Rectal smooth muscle tissue (tissue), 1 donor: Measurements from ENCODE around the gene ANAPC7.
"Not testable (repeated sequence)": the region's sequence is repeated elsewhere in the genome, so short reads cannot be mapped to it uniquely, and the experiment has no call there.

Experiments used
- H3K27ac ChIP-seq: one replicate; pipeline ENCODE4 v1.7.0; 2013; ENCODE audit warnings: low read depth, low read length, inconsistent platforms
- H3K27me3 ChIP-seq: one replicate; pipeline ENCODE4 v1.7.0; 2013; ENCODE audit warnings: low read length; ENCODE audit not compliant: control insufficient read depth, insufficient read depth
- H3K36me3 ChIP-seq: one replicate; pipeline ENCODE4 v1.7.0; 2013; ENCODE audit warnings: low read length; ENCODE audit not compliant: control insufficient read depth, insufficient read depth
- H3K4me1 ChIP-seq: one replicate; pipeline ENCODE4 v1.7.0; 2013; ENCODE audit warnings: low read length; ENCODE audit not compliant: control insufficient read depth, insufficient read depth
- H3K4me3 ChIP-seq: one replicate; pipeline ENCODE4 v1.7.0; 2013; ENCODE audit warnings: low read length
- H3K9ac ChIP-seq: one replicate; pipeline ENCODE4 v1.7.0; 2013; ENCODE audit warnings: low read length

ANAPC7 gene, protein sequence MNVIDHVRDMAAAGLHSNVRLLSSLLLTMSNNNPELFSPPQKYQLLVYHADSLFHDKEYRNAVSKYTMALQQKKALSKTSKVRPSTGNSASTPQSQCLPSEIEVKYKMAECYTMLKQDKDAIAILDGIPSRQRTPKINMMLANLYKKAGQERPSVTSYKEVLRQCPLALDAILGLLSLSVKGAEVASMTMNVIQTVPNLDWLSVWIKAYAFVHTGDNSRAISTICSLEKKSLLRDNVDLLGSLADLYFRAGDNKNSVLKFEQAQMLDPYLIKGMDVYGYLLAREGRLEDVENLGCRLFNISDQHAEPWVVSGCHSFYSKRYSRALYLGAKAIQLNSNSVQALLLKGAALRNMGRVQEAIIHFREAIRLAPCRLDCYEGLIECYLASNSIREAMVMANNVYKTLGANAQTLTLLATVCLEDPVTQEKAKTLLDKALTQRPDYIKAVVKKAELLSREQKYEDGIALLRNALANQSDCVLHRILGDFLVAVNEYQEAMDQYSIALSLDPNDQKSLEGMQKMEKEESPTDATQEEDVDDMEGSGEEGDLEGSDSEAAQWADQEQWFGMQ

DNA sequence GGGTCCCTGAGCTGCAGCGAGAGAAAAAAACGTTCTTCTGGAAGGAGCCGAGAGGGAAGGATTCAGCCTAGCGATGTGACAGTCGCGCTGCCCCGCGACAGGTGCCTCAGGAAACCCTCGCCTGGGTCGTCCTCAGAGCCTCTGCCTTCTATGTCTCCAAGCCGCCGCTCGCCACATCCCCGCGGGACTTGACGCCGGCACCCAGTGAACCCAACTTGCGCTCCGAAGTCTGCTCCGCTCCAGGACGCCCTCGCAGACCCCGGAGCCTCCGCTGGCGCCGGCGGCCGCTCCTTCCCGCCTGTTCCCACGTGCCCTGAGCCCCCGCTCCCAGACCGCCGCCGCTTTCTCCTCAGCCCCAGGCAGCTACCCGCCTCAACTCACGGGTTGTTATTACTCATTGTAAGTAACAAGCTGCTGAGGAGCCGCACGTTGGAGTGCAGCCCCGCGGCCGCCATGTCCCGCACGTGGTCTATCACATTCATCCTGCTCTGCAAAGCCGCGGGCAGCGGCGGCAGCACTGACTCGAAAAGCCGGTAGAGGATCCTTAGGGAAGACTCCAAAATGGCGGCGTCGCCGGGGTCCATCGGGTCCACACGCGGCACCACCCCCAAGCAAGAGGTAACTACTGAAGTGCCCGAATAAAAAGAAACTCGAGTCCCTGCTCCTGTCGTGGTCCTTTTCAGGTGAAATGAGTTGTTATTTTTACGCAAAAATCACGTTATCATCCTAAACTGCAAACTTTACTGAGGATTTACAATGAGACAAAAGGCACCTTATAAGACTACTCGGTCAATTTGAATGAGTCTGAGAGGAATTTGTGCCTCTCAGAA, at the start of gene ANAPC7:
Gene ANAPC7, minus strand, starts transcription at position 563 of the 830 bp plus-strand sequence. Its CDS starts 81 bp downstream, at position 482.
- Histone ChIP-seq H3K36me3 (peaks cover 5% of the 10 kb centered on the region), H3K27ac (peak within 1 kb of the TSS; percentile 98), H3K4me1 (no peaks in the 10 kb centered on the region), H3K4me3 (peak within 1 kb of the TSS; percentile 75), H3K27me3 (no peaks in the 10 kb centered on the region), H3K9ac (peak within 1 kb of the TSS; percentile 57)

DNA sequence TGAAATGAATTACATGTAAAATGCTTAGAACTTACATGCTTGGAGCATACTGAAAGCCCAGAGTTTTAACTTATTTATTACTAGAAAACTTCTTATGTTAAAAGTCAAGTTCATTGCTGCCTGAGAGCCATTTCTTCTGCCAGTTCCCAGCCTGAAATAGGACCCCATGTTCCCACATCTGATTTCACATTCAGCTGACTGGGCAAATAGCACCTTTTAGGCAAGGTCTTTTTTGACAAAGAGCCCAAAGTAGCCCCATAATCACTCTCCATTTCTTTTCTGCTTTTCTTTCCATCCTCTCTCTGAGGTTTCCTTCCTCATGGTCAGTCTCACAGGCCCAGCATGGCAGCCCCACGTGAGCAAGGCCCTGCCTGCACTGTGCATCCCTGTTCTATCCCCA, 47.8 kb upstream of the ANAPC7 start:
- no peaks in the 10 kb centered on the region for H3K27me3 ChIP-seq
- no peaks in the 10 kb centered on the region for H3K36me3 ChIP-seq
- H3K9ac ChIP-seq, result no peak overlapping the region
- no peak overlapping the region for H3K4me3 ChIP-seq
- no peak overlapping the region for H3K27ac ChIP-seq
- H3K4me1 ChIP-seq, result peaks cover 3% of the 10 kb centered on the region

DNA sequence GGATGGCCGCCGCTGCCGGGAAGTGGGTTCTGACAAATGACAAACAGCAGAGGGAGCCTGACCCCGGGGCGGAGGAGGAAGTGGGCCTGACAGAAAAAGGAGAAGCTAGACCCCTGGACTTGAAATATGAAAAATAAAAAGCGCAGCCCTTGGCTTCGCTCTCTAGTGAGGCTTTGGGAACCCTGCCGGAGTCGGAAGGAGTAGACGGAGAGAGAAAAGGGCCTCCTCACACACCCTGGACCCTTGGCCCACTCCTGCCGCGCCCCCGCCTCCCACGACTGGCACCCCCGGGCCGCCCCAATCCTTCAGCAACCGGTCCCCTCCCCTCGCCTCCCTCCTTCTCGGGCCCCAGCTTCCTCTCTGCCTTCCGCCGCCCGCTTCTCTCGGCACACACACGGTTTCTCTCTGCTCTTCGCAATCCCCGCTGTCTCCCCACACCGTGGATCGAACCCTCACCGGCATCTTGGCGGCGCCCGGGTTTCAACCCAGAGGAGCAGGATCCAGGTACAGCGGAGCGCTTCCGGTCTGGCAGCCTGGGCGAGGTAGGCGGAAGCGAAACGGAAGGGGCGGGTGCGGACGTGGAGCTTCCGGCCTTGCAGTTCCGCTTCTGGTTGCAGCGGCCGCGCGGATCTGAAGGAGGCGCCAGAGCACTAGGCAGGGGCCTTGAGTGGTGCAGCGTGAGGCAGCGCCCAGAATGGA, 46.4 kb upstream of the ANAPC7 start, which contains the start of gene ARPC3:
Gene ARPC3, minus strand, starts transcription at position 539 of the 699 bp plus-strand sequence. Its CDS starts 77 bp downstream, at position 462.
- peaks cover 3% of the 10 kb centered on the region for H3K4me1 ChIP-seq
- H3K27me3 ChIP-seq, result no peaks in the 10 kb centered on the region
- H3K27ac ChIP-seq, result peak within 1 kb of the TSS; percentile 91
- no peaks in the 10 kb centered on the region for H3K36me3 ChIP-seq
- H3K9ac ChIP-seq, result peak within 1 kb of the TSS; percentile 75
- H3K4me3 ChIP-seq, result peak within 1 kb of the TSS; percentile 86

DNA sequence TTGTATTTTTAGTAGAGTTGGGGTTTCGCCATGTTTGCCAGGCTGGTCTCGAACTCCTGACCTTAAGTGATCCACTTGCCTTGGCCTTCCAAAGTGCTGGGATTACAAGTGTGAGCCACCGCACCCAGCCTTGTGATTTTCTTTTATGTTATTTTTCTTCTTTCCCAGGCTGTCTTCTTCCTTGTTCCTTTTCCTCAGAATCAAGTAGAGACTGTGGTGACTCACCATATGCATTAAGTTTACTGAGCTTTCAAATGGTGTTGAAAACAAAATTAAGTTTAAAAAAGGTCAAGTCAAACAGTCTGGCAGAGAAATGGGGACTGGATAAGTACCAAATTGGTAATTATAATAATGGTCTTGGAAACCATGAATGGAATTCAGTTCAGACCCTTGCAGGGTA, 40.9 kb upstream of the ANAPC7 start:
- H3K36me3 ChIP-seq, result peaks cover 12% of the 10 kb centered on the region
- H3K4me1 ChIP-seq, result peaks cover 3% of the 10 kb centered on the region
- H3K4me3 ChIP-seq, result no peak overlapping the region
- no peaks in the 10 kb centered on the region for H3K27me3 ChIP-seq
- no peak overlapping the region for H3K9ac ChIP-seq
- H3K27ac ChIP-seq, result no peak overlapping the region

DNA sequence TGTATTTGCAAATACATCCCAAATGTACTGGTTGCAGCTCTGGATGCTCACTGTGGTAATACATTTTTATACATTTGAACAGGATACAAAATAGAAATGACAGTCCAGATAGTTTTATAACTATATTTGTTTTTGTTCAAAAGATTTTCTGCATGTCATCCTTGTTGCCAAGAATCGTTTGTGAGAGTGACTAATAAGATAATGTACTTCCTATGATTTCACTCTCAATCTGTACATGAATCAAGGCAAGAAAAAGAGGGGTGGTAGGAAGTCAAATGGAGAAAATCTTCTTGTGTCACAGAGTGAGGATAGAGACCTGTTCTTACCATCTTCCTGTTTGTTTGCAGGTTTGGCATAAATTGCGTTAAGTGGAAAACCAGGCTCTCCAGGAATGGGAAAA, 32.7 kb upstream of the ANAPC7 start:
- no peaks in the 10 kb centered on the region for H3K27me3 ChIP-seq
- H3K9ac ChIP-seq, result no peak overlapping the region
- no peak overlapping the region for H3K27ac ChIP-seq
- H3K4me3 ChIP-seq, result no peak overlapping the region
- peaks cover 11% of the 10 kb centered on the region for H3K36me3 ChIP-seq
- H3K4me1 ChIP-seq, result no peaks in the 10 kb centered on the region

DNA sequence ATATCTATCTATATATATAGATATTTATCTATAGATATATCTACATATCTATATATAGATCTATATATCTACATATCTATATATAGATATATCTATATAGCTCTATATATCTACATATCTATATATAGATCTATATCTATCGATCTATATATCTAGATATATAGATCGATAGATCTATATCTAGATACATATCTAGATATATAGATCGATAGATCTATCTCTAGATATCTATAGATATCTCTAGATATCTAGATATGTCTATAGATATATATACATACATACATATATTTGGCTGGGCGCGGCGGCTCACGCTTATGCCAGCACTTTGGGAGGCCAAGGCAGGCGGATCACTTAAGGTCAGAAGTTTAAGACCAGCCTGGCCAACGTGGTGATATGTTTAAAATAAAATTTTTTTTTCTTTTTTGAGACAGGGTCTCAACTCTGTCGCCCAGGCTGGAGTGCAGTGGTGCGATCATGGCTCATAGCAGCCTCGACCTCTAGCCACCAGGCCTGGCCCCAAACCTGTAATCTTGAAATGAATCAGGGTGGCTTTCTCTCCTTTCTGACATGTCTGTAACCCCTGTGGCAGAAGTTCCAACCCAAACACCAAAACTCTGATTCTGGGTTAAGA, 28.6 kb upstream of the ANAPC7 start:
- Histone ChIP-seq H3K4me1 (no peaks in the 10 kb centered on the region), H3K27me3 (no peaks in the 10 kb centered on the region), H3K27ac (no peak overlapping the region), H3K36me3 (peaks cover 6% of the 10 kb centered on the region), H3K4me3 (no peak overlapping the region), H3K9ac (no peak overlapping the region)

DNA sequence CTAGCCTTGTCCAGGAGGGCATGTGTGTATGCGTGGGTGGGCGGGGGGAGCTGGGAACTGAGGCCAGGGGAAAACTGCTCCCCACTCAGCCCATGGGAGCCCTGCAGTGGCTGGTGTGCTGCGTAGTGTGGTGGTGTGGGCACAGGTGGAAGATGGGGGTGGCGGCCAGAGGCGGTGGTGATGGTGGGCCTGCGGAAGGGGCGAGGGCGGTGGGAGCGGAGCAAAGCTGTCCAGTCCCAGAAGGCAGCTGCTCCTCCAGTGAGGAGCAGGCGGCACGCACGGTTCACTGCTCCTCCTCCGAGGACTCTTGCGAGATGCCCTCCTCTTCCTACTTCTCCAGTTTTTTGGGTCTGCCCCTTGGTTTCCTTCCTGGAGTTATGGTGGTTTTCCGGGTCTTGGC, 26.2 kb upstream of the ANAPC7 start:
- H3K27ac ChIP-seq, H3K4me1 ChIP-seq, H3K27me3 ChIP-seq, H3K9ac ChIP-seq, H3K36me3 ChIP-seq, H3K4me3 ChIP-seq: not testable (repeated sequence)

DNA sequence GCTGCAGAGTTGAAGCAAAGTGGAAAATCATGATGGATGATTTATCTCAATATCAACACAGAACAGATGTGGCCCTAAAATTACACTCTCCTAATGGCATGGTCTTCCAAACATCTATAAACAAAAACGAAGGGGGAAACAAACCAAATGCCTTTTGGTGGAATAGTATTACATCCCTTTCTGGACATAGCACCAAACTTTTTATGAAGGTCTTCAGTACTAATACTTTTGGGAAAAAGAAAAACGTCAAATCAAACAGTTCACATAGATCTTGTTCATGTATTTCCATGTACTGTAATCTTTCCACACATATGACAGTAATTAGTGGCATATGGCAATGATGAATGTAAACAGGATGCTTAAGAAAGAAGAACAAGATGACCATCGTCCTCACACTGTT, 22.9 kb upstream of the ANAPC7 start:
- H3K4me3 ChIP-seq, result no peak overlapping the region
- no peaks in the 10 kb centered on the region for H3K27me3 ChIP-seq
- H3K27ac ChIP-seq, result no peak overlapping the region
- H3K9ac ChIP-seq, result no peak overlapping the region
- H3K4me1 ChIP-seq, result peaks cover 2% of the 10 kb centered on the region
- no peaks in the 10 kb centered on the region for H3K36me3 ChIP-seq

DNA sequence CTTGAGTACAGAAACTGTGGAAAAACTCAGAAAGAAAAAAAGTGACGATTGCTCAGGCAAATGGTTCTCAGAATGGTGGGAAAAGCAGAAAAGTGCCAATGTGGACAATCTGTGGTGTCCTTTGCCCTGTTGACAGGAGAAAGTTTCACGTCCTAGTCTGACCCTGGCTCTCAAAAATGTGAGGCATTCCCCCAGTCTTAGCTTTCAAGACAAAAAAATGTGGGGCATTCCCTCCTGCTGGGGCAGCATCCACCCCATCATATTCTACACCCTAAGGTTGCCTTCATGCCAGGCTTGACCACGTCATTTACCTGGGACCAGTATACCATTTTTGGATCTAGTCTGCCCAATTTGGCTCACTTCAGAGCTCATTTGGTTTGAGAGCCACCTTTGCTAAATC, 20.7 kb upstream of the ANAPC7 start:
- Histone ChIP-seq H3K4me3 (no peak overlapping the region), H3K27me3 (no peaks in the 10 kb centered on the region), H3K27ac (no peak overlapping the region)

DNA sequence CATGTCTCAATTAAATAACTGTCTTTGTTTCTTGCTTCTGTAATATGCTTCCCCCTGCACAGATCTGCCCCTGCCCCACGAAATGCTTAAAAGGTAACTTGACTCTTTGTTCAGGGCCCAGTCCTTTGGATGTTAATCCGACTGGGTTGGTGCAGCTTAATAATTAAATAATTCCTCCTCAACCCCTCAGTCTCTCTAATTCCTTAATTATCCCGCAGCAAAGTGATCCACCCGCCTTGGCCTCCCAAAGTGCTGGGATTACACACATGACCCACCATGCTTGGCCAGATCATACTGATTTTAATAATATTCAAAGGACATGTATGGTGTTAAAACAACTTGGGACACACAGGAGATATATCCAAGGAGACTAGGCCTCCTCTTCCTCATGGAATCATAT, 18.2 kb upstream of the ANAPC7 start:
- H3K36me3 ChIP-seq, result no peaks in the 10 kb centered on the region
- no peak overlapping the region for H3K9ac ChIP-seq
- H3K4me1 ChIP-seq, result peaks cover 2% of the 10 kb centered on the region
- no peaks in the 10 kb centered on the region for H3K27me3 ChIP-seq
- peak overlapping the region; percentile 48 for H3K27ac ChIP-seq
- H3K4me3 ChIP-seq, result no peak overlapping the region

More for the DNA sequence above, 20.7 kb upstream of the ANAPC7 start:
- no peaks in the 10 kb centered on the region for H3K36me3 ChIP-seq
- no peak overlapping the region for H3K9ac ChIP-seq
- peaks cover 2% of the 10 kb centered on the region for H3K4me1 ChIP-seq

DNA sequence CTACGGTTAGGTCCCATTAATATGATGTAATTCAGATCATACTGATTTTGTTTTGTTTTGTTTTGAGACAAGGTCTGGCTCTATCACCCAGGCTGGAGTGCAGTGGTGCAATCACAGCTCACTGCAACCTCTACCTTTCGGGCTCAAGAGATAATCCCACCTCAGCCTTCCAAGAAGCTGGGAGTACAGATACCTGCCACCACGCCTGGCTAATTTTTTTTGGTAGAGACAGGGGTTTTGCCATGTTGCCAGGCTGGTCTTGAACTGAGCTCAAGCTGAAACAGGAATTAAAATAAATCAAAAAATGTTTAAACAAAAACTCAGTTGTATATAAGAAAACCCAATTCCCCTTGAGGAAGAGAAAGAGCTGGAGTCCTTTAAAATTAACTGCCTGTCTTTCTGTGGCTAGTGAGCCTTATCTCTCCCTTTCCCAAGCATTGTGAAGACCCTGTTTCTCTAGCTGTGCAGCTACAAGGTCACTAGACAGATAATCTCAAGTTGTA, 17.7 kb upstream of the ANAPC7 start:
- Histone ChIP-seq H3K36me3 (no peaks in the 10 kb centered on the region), H3K4me3 (no peak overlapping the region), H3K27ac (no peak overlapping the region), H3K4me1 (peaks cover 2% of the 10 kb centered on the region), H3K27me3 (no peaks in the 10 kb centered on the region), H3K9ac (no peak overlapping the region)
